ENCODE data around the gene RANBP17.
"Not testable (repeated sequence)": the region's sequence is repeated elsewhere in the genome, so short reads cannot be mapped to it uniquely, and the experiment has no call there.

Gene RANBP17

DNA sequence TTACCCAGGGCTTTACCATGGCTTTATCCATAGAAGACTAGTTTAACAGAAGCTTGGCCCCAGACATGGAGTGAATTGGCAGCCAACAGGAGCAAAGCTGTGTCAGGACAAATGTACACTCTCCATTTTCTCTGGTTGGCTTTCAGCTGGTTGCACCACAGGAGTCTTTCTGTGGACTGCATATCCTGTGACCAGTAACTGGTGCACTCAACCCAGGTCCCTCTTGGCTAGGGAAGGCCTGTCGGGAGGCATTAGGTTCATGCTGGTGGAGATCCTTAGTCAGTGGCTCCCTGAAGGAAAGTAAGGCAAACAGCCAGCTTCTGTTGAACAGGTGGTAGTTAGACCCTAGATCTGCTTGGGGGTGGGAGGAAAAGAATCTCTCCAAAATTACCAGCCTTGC, 300.3 kb downstream of the RANBP17 start:
- DNase-seq = no peak

DNA sequence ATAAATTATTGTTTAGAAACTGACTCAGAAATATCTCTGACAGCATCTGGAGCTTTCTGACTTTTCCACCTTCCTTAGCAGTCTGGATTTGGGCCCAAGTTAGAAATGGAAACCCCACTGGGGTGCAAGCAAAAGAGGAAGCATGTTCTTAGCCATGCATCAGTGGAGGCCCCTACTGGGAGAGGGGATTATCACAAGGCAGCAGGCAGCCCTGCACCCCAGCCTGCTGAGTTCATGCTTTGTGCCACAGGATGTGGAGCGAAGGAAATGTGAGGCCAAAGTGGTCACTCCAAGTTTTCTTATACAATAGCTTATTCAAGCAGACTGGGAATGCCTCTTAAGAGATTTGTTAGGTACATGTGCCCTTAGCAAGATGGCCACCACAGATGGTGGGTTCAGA, 300.8 kb downstream of the RANBP17 start:
- DNase-seq = peak in 1 of 2 experiments; percentile 21

DNA sequence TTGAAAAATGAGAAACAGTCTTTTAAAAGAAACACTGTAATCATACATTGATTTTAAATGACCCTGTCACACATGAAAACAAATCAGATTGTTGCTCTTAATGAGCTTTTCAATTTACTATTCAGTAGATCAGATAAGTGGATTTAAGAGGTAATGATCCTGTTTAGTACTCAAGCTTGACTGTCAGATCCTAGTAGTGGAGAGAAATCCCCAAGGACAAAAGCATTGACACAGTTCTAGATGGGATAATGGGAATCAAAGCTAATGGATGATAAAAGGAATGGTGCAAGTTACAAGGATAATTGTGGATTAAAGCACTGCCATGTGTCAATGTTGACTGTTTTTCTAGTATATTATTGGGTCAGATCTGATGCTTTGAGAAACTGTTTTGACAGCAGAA, 304.9 kb downstream of the RANBP17 start:
- no peak for DNase-seq

DNA sequence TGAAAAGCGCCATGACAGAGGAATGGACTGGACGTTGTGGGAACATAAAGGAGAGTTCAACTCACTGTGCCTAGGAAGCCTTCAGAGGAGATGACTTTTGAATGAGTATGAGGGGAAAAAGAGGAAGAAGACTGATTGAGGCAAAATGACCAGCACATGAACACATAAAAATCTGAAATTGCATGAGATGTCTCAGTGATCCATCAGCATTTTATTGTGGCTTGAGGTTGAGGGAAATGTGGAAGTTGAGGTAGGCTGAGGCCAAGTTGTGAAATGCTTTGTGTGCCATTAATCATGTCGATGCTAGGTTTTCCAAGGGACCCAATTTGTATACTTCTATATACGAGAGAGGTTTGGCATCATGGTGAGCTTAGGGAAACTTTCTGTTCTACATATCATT, 306.4 kb downstream of the RANBP17 start:
- no peak for DNase-seq

- not testable (repeated sequence) for DNase-seq
These were observed 313.1 kb downstream of the RANBP17 start for GRCh38 chr5:171174960-171175359.

DNA sequence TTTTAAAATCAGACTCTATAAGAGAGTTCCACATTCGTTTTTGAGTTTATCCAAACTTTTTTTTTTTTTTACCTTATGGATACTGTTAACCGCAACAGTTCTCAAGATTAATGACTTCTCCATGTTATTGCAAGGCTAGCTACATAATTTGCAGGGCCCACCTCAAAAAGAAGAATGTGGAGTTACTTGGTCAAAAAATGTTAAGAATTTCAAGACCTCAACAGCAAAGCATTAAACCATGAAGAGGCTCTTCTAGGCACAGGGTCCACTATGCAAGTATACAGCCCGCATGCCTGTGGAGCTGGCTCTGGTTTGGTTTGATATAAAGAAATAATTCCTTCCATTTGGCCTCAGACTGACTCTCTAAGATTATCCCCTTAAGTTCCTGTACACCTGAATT, 313.9 kb downstream of the RANBP17 start:
- no peak for DNase-seq

DNA sequence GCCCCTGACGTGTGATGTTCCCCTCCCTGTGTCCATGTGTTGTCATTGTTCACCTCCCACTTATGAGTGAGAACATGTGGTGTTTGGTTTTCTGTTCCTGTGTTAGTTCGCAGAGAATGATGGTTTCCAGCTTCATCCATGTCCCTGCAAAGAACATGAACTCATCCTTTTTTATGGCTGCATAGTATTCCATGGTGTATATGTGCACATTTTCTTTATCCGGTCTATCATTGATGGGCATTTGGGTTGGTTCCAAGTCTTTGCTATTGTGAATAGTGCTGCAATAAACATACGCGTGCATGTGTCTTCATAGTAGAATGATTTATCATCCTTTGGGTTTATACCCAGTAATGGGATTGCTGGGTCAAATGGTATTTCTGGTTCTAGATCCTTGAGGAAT, 316.4 kb downstream of the RANBP17 start:
- not testable (repeated sequence) for DNase-seq

DNA sequence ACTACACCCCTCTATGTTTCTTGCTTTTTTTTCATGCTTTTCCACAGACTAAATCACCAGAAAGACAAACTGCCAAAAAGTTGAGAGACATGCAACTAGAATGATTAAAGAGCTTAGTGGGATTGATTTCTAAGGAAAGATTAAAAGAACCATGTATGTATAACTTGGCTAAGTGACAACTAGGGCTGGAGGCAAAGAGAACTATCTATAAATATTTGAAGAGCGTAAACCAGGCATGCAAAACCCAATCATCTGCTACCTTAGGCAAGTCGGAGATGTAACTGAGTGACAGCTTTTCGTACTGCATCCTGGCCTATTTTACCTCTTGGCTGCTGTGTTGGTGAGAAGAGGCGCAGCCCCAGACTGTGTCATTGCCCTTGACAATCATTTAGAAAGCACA, 326.2 kb downstream of the RANBP17 start:
- no peak for DNase-seq

- no peak for DNase-seq
These were observed 327.6 kb downstream of the RANBP17 start for GRCh38 chr5:171189442-171189841.

GRCh38 chr5:171192111-171192510, 330.3 kb downstream of the RANBP17 start:
- DNase-seq = no peak

DNA sequence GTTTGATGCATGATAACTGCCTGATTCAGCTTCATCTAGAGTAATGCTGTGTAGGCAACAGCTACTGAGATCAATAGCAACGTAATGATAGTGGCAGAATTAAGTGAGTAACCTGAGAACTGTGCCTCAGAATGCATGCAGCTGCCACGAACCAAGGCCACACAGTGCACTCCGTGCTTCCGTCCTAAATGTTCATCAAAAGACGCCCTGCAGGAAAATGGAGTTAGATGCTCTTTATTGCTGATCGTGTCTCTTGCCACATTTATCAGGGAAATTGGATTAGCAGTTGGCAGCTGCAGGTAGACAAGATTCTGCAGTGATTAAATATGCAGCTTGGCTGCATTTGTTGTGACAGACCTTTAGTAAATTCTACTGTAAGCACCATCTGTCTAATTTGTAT, 339.5 kb downstream of the RANBP17 start:
- DNase-seq = no peak

GRCh38 chr5:171205375-171205774, 343.6 kb downstream of the RANBP17 start:
- no peak for DNase-seq

GRCh38 chr5:171207256-171207847, 345.5 kb downstream of the RANBP17 start:
- DNase-seq = peak in 1 of 2 experiments; percentile 54

DNA sequence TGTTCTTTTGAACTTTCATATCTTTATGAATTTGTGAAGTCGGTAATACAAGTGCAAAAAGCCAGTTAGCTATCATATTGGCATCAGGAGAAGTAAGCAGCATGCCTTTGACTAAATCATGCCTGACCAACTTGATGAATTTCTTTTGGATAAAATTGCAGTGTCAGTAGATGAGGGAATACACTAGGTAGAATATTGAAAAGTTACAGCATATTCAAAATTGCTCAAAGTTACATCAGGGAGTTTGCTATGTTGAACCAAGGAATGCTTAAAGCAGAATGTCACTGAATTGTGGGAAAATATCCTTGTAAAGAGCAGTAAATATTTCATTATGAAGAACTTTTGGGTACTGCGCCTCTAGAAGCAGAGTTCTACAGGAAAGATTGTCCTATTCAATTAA, 360.1 kb downstream of the RANBP17 start:
- no peak for DNase-seq

DNA sequence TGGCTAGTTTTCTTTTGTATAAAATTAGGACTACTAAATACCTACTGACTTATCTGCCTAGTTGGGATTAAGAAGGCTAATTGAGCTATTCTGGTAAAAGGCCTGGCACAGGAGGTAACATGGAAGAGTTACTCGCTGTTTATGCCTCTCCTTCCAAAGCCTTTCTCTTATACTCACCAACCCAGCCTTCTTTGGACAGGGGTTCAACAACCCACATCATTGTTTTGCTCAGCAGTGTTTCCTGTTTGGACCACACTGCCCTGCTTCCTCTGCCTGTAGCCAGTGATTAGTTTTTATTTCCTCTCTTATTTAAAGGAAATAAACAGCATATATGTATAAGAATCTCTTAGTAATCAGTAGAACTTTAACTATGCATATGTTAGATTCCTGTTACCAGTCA, 362.1 kb downstream of the RANBP17 start:
- DNase-seq = no peak

DNA sequence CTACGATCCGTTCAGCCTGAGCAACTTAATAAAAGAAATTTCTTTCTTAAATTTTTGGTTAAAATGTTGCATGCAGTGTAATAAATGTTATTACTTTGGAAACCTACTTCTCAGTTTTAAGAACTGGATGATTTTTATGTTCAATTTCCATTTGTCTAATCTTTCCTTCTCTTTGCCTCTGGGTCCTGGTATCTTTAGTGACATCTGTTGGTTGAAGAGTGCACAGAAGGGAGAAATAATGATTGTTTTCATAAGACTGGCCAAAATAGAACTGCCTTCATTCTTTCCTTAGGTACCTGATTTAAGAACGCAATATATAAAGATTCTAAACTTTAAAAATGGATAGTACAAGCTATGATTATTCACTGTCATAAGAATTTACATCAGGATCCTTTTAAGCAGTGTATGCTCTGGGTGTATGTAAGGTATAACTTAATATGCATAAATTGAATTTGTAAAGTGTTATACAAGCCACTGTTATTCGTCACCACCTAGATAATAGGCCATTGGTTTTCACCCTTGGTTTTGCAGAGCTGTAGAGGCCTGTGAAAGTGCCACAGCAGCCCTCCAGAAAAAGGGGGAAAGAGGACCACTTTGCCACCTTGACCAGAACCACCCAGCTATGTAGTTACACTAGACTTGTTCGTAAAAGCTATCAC, 364.4 kb downstream of the RANBP17 start:
- DNase-seq = peak in 1 of 2 experiments; percentile 20

GRCh38 chr5:171226864-171227263, 365.0 kb downstream of the RANBP17 start:
- DNase-seq = no peak

GRCh38 chr5:171236651-171237050, 374.8 kb downstream of the RANBP17 start:
- no peak for DNase-seq

DNA sequence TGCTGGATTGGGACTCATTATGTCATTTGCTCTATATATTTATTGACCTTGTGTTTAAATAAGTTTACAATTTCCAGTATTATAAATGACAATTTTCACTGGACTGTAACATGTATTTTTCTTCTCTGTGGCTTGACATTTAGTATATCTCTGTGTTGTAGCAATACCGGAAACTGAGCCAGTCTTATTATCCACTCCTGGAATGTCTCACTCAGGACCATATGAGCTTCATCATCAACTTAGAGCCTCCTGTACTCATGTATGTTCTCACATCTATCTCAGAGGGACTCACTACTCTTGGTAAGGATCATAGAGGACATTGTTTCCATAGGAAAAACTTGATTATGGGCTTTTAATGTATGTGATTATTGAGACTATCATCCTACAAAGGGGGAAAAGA, 380.7 kb downstream of the RANBP17 start:
- no peak for DNase-seq

DNA sequence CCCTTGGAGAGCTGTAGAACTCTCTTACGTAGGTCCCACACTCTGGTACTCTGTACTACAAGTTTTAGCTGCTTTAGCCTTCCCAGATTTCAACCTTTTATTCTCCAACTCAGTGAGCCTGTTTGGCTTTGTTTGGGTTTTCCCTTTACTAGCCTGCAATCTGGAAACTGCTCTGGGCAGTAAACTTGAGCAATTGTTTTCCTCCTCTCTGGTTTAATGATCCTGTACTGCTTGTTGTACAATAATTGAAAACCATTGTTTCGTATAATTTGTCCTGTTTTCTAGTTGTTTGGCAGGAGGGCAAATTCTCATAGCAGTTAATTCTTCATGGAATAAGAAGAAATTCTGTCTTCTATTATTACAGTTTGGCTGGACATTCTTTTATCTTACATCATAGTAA, 384.4 kb downstream of the RANBP17 start:
- no peak for DNase-seq

DNA sequence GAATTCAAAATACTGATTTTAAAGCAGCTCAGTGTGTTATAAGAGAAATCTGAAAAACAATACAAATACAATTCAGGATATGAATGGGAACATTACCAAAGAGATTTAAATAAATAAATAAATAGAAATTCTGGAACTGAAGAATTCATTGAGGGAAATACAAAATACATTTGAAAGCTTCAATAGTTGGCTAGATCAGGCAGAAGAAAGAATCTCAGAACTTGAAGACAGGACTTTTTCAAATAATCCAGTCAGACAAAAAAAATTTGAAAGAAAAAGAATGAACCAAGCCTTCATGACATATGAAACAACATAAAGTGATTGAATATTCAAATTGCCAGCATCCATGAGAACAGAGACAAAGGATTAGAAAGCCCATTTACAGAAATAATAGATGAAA, 387.6 kb downstream of the RANBP17 start:
- no peak for DNase-seq

GRCh38 chr5:171250738-171251137, 388.9 kb downstream of the RANBP17 start:
- no peak for DNase-seq

- no peak for DNase-seq
These were observed 389.7 kb downstream of the RANBP17 start for GRCh38 chr5:171251519-171251918.

DNA sequence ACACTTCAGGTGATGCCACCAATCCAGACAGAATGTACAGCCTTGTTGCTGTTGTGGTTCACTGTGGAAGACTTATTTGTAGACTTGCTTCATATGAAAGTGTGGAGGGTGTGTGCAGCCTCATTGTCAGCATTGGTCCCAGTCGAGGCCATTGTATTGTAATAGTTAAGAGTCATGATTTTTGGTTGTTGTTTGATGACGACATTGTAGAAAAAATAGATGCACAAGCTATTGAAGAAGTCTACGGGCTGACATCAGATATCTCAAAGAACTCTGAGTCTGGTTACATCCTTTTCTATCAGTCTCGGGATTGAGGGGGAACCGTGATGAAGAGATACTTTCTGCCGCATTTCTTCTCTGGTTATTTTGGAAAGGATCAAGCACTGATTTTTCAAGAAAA, 390.9 kb downstream of the RANBP17 start:
- DNase-seq = no peak
